Stimulated activated CD4-positive, alpha-beta T cell treated with anti-CD3 and anti-CD28 coated beads, Interleukin-4, amount 100 ng/mL, for 48 hours (primary cell): Measurements from ENCODE around the gene SAMD14.

Experiments used
- DNase-seq, 2 donors: peaks; one replicate each; pipeline ENCODE4 v3.0.0-alpha.2; 2020; ENCODE audit warnings: low read depth in 2 of 2

Gene SAMD14

DNA sequence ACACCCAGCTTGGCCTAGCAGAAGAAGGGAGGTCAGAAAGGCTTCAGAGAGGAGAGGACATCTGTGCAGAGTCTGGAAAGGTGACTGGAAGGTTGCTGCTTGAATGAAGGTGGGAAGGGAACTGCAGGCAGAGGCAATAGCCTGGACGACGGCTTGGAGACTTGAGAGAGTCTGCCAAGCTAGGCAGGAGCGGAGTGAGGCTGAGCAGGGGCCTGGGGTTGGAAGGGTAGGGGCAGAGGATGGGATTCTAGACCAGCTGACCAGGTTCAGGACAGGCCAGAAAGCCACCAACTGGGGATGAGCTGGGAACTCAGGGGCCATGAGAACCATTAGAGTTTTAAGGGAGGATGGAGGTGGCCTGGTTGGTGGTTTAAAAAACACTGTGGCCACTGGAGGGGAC is 35.5 kb upstream of the SAMD14 start:
- no peak for DNase-seq

DNA sequence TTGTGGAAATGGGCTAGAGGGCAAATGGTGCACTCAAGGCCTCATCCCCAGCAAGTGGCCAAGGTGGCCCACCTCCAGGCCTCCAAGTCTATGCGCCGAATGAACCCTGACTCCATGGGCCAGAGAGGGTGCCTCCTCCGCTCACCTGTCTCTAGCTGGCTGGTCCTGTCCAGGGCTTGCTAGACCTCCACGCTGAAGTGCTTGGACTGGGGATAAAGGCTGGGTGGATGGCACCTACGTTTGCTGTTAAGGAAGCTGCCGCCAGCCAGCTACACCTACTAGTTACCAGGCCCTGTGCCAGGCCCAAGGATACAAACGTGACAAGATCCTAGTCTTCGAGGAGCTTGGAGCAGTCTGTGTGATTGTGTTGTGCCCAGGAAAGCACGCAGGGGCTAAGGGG is 35.1 kb upstream of the SAMD14 start:
- DNase-seq: no peak

DNA sequence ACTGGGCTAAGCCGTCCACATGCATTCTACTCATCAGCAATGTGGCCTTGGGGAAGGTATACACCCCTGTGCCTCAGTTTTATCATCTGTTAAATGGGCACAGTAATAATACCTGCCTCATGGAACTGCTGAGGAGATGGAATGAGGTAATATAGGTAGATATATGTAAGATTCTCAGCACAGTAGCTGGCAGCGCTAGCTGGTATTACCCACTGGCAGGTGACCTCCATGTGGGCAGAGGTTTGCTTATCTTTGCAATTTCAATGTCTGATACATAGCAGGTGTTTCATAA is 34.7 kb upstream of the SAMD14 start:
- DNase-seq: no peak

DNA sequence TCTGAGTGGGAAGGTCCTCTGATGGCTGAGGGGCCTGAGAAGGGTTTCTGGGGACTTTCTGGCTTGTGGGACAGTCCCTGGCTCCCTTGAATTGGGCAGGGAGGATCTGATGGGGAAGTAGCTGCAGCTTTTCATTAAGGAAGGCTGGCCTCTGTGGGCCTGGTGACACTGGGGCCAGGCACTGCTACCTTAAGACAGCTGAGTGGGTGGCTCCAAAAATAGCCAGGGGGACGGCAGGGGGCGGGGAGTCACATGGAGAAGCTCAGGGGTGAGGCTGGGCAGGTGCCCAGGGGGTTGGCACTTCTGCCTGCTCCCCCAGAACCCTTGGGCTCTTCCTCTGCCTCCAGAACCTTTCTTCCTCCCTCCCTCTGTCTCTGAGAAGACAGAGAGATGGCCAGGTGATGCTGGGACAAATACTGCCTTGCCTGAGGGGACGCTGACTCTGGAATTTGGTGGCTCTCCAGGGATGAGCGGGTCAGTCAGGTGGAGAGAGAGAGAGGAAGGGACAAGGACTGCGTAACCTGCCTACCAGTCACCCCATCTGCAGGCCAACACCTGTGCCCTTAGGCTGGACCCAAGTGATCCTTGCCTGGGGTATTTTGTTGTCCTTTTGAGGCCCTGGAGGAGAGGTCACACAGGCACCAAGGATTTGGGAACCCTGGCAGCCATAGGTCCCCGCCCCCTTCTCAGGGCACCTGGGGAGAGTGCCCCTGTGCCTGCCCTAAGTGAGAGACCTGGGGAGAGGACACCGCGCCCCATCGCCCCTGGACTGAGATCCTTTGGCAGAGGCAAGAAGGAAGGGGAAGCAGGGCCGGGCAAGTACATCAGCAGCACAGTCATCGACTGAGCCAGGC is 34.1 kb upstream of the SAMD14 start:
- DNase-seq: no peak

DNA sequence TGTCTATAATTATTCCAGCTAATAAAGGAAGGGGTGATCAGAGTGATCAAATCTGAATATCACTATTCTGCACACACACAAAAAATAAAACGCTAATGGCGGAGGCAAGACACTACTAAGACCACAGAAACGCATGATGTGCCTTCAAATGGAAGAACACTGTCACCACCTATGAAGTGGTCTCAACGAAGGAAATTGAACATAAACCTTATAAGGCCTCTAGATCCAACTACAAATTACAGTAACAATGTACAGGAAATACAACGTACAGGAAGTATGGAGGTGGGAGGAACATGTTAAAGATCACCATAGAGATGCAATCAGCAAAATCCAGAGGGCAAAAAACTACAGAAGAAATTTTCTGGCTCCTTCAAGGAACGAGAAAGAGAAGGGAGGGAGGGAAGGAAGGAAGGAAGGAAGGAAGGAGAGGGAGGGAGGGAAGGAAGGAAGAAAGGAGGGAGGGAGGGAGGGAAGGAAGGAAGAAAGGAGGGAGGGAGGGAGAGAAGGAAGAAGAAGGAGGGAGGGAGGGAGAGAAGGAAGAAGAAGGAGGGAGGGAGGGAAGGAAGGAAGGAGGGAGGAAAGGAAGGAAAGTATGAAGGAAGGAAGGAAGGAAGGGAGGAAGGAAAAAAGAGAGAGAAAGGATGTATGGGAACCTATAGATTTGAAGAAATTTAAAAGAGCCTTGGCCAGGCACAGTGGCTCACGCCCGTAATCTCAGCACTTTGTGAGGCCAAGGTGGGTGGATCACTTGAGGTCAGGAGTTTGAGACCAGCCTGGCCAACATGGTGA is 32.7 kb upstream of the SAMD14 start:
- no peak for DNase-seq

DNA sequence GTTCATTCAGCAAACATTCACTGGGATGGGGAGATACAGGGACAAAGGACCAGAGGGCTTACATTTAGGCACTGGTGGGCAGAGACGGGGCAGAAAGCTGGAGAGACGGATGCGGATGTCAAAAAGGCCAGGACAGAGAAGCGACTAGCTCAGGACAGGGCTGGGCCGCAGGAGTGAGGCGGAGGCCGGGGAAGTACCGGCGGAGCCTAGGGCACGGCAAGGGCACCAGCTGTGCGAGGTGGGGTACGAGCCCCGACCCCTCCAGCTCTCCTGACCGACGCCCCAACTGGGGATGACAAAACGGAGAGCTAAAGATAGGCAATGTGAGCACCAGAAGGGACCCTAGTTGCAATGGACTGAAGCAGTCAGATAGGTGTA is 31.9 kb upstream of the SAMD14 start:
- DNase-seq: no peak

DNA sequence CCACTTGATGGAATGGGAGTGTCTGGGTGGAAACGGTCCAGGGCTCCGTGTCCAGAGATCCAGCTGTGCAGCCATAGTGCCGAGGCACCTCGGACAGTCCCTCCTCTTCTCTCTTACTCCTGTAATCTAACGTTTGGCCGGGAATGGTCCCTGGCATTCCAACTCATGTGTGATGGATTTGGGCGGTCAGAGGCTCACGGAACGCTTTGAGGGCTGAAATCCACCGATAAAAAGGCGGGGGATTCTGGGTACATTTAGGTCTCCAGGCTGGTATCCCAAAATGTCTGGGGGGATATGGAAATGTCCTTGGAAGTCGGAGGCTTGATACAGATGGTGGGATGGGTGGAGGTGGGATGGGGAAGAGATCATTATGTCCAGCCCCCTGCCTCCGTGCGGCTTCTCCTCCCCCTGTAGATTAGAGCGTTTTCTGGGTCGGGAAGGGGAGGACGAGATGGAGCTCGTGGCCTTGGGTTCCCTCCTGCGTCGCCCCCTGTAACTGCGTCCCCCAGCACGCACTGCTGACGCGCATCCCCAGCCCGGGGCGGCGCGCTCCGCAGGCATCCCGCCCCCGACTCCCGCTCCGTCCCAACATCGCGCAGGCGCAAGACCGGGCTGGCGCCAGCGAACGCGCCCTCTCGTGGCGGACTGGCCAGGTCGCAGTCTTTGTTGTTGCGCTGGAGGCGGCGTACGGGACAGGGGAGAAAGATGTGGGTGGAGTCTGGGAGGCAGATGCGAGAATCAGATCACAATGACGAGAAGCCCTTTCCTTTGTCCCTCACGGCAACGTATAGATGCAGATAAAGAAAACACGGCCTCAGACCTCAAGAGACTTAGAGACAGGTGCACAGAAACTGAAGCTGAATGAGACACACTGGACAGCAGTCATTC is 31.3 kb upstream of the SAMD14 start:
- DNase-seq: peak; percentile 92 to 94

DNA sequence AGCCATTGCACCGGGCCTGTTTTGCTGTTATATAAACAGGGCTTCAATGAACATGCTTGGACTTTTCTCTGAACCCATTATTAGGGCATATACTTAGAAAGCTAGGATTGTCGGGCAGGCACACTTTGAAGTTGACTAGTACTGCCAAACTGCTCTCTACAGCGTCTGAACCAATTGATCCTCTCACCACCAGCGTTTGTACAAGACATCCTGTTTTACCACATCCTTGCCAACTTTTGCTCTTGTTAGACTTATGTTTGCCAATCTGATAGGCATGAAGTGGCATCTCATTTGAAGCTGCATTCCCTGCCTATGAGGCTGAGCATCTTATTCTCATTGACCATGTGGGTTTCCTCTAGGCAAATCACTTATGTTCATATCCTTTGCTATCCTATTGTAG is 27.9 kb upstream of the SAMD14 start:
- no peak for DNase-seq

DNA sequence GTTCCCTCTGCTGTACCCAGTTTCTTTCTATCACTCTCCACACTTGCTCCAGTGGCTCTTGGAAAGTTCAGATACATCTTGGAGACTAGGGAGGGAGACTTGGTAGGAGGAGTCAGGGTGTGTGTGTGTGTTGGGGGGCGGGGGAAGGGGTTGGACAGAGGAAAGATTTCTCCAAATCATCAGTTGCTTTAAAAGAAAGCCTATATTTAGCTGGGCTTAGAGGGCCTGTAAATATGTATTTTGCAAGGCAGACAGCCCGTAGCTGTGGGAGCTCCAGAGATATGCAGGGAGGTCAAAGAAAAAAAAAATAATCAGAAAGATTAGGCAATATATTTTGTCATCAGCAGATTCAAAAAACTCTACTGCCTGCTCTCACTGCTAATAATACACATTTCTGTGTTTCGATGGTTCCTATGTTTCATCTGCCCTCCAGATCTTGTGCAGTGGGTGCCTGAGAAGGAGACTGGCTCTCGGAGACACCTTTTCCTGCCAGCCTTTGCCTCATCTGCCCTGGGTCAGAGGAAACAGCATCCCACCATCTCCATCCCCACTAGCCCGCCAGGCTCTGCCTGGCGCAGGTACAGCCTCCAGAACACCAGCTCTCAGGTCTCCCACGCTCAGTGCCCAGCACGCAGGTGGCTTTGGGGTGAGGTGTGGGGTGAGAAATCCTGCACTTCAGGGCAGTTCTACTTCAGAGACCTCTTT is 25.3 kb upstream of the SAMD14 start:
- DNase-seq: no peak

DNA sequence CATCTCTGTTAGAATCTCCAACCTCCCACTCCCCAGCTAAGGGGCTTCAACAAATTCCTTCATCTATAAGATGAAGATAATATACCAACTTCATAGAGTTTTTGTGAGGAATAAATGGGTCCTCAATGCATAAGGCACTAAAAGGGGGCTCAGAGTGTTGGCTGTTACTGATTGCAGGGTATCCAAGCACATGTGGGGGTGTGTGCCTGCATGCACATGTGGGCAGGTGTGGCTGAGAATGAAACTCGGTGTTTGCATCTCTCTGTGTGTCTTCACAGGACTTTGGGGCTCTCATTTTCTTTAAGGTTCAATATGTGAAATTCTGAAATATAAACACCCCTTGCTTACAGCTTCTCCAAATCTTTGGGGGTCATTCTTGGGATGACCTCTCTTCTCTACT is 24.6 kb upstream of the SAMD14 start:
- DNase-seq: no peak

DNA sequence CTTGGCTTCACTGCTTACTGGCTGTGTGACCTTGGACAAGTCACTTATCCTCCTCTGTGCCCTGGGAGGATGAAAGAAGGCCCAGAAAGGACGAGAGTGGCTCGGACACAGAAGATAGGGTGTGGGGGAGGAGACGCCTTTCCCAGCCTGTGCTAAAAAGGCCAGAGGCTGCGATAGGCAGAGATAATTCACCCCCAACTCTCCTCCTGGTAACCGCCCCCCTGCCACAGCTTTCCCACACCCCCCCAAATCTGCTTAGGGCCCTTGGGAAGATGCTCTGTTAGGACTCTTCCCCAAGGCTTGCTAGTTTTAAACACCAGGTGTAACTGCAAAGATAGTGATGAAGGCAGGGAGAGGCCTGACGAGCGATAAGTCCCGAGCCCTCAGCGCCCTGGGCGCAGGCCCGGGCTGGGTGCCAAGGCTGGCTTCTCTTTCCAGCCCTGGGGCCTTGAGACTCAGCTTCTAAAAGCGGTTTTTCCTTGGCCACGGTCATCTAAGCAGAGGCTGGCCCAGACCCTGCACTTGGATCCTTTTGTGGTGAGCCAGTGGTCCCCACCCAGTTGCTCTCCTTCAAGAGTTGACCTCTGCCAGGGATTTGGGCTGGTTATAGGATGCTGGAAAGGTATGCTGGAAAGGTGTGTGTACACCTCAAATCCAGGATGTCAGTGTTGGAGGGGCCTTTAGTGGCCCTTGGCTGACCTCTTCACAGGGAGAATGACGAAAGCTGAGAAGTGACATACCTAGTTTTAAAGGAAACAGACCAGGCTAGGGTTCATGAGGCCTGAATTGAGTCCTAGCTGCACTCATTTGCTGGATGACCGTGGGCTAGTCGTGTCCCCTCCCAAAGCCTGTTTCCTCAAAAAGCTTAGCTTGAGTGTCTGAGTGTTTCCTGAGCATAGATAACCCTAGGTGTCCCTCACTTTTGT is 24.0 kb upstream of the SAMD14 start:
- DNase-seq: no peak

DNA sequence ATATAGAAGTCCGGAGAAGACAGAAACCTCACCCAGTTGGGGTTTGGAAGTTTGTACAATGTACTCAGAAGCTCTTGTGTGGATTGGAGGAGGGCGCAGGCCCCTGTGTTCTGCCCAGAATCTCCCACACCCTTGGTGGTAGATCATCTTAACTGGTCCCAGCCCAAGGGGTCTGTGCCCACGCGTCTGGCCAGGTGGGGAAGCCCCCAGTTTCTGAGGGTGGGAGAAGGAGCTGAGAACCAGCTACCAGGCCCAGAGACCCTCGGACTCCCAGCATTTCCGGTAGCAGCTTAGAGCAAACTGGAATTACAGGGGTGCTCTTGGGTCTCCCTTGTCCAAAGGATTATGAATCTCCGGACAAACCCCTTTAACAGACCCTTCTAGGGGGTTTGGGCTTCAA is 22.8 kb upstream of the SAMD14 start:
- no peak for DNase-seq

DNA sequence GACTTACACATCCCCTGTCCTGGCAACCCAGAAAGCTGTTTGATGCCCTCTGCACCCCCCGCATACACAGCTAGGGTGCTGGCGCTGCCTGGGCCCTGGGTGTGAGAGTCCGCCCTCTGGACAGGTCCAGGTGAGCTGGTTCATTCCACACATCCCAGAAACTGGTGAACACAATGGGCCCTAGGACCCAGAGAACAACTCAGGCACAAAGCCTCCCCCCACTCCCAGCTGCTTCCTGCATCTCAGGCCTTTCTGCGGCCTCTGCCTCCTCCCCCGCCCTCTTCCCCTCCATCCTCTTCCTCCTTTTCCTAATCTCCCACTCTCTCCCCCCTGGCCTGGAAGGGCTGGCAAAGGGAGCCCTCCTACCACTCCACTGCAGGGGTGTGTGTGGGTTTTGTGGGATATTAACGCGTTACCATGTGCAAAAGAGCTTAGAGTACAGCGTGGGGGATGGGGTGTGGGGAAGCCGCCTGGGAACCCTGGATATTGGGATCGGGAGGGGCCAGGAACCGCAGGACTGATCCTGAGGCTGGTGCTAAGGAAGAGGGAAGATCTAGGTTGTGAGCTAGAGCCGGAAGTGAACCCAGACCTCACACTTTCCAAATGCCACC is 22.1 kb upstream of the SAMD14 start:
- DNase-seq: no peak

DNA sequence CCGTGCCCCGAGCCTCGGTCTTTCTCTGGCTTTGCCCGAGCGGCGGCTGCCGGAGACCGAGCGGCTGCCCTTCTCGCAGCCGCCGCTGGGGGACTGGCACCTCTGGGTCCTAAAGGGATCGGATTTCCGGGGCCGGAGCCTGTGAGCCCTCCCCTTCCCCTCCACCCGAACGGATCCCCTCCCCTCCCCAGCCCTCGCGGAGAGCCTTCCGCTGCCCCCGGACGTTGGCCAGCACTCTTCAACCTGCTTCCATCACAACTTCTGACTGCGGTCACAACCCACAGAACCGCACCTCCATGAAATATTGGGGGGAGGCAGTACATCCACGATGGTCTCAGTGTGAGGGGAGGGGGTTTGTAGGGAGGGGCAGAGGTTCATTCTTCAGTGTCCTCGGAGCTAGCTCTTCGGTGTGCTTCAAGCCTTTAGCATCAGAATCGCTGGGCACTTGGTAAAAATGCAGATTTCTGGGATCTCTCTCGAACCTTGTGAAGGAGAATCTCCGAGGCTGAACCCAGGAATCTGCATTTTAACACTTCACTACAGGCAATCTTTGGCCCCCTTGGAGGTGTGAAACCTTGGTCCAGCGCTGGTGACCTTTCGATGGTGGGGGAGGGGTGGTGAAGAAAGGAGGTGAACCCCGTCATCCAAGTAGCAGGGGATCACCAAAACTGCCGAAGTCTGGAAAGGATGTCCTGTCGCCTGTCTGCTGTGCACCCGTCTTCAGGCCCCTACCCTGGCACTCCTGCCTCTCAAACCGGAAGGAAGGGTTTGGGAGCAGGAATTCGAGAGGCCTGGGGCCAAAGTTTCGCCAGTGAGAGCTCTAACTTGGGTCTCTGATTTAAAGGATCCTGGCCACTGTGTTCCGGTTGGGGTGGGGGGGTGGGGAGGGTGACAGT is 21.3 kb upstream of the SAMD14 start:
- DNase-seq: peak; percentile 80 to 88

DNA sequence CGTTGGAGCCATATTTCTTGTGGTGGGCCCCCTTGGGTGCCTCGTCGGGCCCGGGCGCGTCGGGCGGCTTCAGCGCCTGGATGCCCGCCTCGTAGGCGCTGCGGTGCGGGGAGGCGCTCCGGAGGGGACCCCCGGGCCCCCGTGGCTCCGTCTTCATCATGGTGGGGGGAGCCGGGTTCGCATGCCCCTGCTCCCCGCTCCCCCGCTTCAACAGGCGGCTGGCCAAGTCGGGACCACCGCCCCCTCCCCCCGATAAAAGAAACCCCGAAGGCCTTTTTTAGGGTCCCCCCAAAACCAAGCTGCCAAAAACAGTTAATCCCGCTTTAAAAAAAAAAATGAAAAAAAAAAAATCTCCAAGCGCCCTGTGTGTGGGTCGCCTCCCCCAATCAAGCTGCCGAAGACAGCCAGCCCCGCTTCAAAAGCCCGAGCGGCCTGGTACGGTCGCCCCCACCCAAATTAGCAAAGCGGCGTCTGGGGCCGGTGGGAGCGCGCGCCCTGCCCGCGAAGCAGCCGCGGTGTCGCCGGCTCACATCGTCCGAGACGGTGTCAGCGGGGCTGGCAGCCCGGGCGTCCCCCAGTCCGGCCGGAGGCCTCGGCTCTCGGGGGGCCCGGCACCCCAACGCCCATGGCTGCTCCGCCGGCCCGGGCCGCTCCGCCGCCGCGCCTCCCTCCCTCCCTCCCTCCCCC is 20.5 kb upstream of the SAMD14 start, which contains the start of gene PPP1R9B:
PPP1R9B (minus strand) TSS at position 324 of the 687 bp plus-strand sequence; CDS start at position 160, 164 bp downstream.
- DNase-seq: no peak

DNA sequence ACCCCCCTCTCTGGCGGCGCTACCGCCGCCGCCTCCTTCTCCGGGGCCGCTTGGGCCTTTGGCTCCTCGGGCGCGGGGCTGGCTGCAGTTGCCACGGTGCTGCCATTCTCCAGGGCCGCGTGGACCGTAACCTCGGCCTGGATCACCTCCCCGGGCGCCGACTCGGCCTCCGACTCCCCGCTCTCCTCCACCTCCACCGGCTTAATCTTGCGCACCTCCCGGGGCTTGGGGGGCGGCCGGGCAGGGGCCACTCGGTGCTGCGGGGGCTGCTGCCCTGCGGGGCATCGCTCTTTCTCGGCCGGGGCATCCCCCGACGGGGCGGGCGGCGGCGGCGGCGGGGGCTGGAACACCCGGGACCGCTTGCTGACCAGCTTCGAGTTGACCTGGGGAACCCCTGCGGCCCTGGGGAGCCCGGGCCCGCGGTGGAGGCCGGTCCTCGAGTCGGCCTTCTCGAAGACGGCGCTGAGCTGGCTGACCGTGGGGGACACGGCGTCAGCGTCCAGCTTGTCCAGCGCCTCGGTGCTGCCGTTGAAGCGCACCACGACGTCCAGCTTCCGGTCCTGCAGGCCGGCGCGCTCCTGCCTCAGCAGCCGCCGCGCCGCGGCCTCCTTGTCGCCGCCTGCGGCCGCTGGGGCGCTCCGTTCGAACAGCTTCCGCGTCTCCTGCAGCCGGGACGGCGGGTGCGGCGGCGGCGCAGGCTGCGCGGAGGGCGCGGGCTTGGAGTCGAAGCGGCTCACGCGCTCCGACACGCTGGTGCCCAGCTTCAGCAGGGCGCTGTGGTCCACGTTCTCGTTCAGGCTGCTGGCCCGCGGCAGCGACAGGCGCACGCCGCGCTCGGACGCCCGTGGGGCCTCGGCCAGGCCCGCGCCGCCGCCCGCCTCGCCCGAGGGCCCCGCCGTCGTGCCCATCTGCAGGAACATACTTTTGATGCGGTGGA is 19.7 kb upstream of the SAMD14 start:
- DNase-seq: peak in 1 of 2 donors; percentile 52

DNA sequence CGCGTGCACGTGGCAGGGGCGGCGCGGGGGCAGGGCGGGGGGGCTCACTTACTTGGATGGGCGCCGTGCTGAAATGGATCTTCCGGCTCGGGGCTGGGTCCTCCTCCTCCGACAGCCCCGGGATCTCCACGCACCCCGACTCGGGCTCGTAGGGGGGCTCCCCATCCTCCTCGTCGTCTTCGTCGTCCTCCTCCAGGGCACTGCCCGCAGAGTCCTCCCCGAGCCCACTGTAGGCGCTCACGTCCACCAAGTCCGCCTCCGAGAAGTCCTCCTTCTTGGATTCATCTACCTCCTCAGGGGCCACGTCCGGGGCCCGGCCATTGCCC is 19.1 kb upstream of the SAMD14 start:
- DNase-seq: no peak
